ENCODE measurements around the gene UNC45A. TPM values are rescaled to one million over a fixed set of nuclear protein-coding genes. Genes with fewer than 3 reads are reported as not detected.

UNC45A gene
- total and polyA plus RNA-seq, 2 experiments from 2014 or later = 58.6 to 75.8 TPM

DNA sequence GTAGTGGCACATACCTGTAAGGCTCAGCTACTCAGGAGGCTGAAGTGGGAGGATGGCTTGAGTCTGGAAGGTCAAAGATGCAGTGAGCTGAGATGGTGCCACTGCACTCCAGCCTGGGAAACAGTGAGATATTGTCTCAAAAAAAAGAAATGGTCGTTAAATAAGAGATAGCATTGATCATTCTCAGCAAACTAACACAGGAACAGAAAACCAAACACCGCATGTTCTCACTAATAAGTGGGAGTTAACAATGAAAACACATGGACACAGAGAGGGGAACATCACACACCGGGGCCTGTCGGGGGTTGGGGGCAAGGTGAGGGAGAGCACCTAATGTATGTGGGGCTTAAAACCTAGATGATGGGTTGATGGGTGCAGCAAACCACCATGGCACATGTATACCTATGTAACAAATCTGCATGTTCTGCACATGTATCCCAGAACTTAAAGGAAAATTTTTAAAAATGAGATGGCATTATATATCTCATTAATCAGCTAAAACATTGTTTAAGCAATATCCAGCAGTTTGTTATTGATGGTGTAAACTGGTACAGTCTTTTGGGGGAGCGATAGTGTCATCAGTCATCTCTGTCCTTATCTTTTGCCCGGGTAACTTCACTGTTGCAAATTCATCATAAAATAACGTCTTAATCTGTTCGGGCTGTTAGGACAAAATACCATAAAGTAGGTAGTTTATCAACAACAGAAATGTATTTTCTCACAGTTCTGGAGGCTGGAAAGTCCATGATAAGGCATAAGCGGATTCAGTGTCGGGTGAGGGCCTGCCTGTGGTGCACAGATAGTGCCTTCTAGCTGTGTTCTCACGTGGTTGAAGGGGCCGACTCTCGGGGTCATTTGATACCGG lies 33.7 kb upstream of the UNC45A start:
- no peaks in the 10 kb centered on the region for H3K9me3 ChIP-seq (ENCODE audit: low read depth)
- DNase-seq = peak; percentile 7
- no peaks in the 10 kb centered on the region for H3K27me3 ChIP-seq (replicated peaks; ENCODE audit: insufficient read depth)
- TF ChIP-seq EZH2phosphoT487 (IDR thresholded peaks at IDR 0.05; ENCODE audit: insufficient read depth, low read depth) (no peak), EZH2 (IDR thresholded peaks at IDR 0.05; ENCODE audit: insufficient read depth, poor library complexity, severe bottlenecking) (no peak)
- H3K4me2 ChIP-seq (ENCODE audit: unreplicated experiment) = peak overlapping the region; percentile 93
- in situ Hi-C loops (cut with MboI) = no loop called here
- no peaks in the 10 kb centered on the region for H4K20me1 ChIP-seq (ENCODE audit: insufficient read depth)
- H3K36me3 ChIP-seq (ENCODE audit: low read depth) = no peaks in the 10 kb centered on the region
- H3F3A ChIP-seq (ENCODE audit: insufficient read depth) = peaks cover 10% of the 10 kb centered on the region; the same call in 1 of the 2 replicates
- peak overlapping the region; percentile 80 for H3K4me3 ChIP-seq
- no peaks in the 10 kb centered on the region for H3K79me2 ChIP-seq (ENCODE audit: insufficient read depth)
- peak overlapping the region; percentile 86 for H2AFZ ChIP-seq
- peak overlapping the region; percentile 78 for H3K9ac ChIP-seq
- H3K9me2 ChIP-seq (ENCODE audit: insufficient read depth) = no peaks in the 10 kb centered on the region
- H3K4me1 ChIP-seq (ENCODE audit: insufficient read depth) = peaks cover 6% of the 10 kb centered on the region; the same call in 1 of the 2 replicates
- WGBS, 2 experiments (ENCODE audit: low coverage in 1 of 2, low lambda C conversion rate in 2 of 2, missing lambda C conversion rate in 2 of 2) = 62 to 63% methylated on average over 14 of the region's 14 CpGs
- peak overlapping the region; percentile 45; the same call in 1 of the 2 replicates for H3K27ac ChIP-seq

GRCh38 chr15:90902040-90902839 lies 32.8 kb upstream of the UNC45A start:
- Histone ChIP-seq H3K4me2 (ENCODE audit: unreplicated experiment) (peak overlapping the region; percentile 93), H3K27ac (peak overlapping the region; percentile 45), H3K4me1 (ENCODE audit: insufficient read depth) (peaks cover 6% of the 10 kb centered on the region; the same call in 1 of the 2 replicates), H3F3A (ENCODE audit: insufficient read depth) (peaks cover 10% of the 10 kb centered on the region; the same call in 1 of the 2 replicates), H4K20me1 (ENCODE audit: insufficient read depth) (no peaks in the 10 kb centered on the region), H3K36me3 (ENCODE audit: low read depth) (no peaks in the 10 kb centered on the region), H3K9ac (peak overlapping the region; percentile 78), H3K27me3 (replicated peaks; ENCODE audit: insufficient read depth) (no peaks in the 10 kb centered on the region), H3K79me2 (ENCODE audit: insufficient read depth) (no peaks in the 10 kb centered on the region), H3K9me2 (ENCODE audit: insufficient read depth) (no peaks in the 10 kb centered on the region), H3K9me3 (ENCODE audit: low read depth) (no peaks in the 10 kb centered on the region), H2AFZ (peak overlapping the region; percentile 86), H3K4me3 (peak overlapping the region; percentile 80)
- 1% methylated on average over 17 to 67 of the region's 71 CpGs for WGBS, 2 experiments (ENCODE audit: low coverage in 1 of 2, low lambda C conversion rate in 2 of 2, missing lambda C conversion rate in 2 of 2)
- DNase-seq = peak; percentile 90
- TF ChIP-seq EZH2 (IDR thresholded peaks at IDR 0.05; ENCODE audit: insufficient read depth, poor library complexity, severe bottlenecking) (no peak), EZH2phosphoT487 (IDR thresholded peaks at IDR 0.05; ENCODE audit: insufficient read depth, low read depth) (no peak)
- in situ Hi-C loops (cut with MboI) = no loop called here

DNA sequence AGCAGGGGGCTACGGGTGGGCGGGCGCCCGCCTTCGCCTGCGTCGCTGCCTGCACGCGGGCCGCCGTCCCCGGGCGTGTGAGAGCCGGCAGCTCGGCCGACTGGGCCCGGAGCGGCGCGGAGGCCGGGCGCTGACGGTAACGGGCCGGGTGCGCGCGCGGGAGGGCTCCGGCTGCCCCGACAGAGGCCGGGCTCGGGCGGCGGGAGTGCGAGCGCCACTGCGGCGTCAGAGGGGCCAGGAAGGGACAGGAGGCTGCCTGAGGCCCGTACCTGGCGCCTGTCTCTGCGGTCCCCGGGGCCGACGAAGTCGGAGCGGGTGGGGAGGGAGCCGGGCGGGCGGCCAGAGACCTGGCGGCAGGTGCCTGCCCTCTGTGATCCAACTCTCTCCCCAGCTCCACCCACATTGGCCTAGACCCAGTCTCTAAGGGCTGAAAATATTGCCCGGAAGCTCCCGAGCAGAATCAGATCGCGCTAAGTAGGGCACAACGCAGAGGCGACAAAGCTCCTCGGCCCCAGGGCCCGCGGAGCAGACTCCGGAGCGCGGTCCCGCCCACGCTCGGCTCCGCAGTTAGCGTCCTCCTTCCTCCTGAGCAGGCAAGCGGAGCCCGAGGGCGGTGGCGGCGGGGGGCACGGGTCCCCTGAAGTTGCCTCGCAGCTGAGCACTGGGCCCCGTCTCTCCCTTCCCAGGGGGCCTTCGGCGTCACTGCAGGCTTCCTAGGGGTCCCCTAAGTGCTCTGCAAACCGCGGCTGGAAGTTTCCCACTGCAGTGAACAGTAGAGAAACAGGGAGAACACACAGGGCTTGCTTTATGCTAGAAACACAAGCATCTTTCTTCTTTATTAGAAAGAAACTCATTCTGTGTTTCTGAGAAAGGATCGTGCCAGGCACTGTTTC lies 32.0 kb upstream of the UNC45A start, which contains the start of gene MAN2A2:
Gene MAN2A2, plus strand, starts transcription at position 463 of the 893 bp plus-strand sequence. CDS start 906 bp downstream, outside the sequence.
- peak; percentile 79 for DNase-seq
- Histone ChIP-seq H3F3A (ENCODE audit: insufficient read depth) (peaks cover 10% of the 10 kb centered on the region; the same call in 1 of the 2 replicates), H3K27ac (peak within 1 kb of the TSS; percentile 45), H3K9me2 (ENCODE audit: insufficient read depth) (no peaks in the 10 kb centered on the region), H3K36me3 (ENCODE audit: low read depth) (no peaks in the 10 kb centered on the region), H2AFZ (peak within 1 kb of the TSS; percentile 92), H3K4me3 (peak within 1 kb of the TSS; percentile 80), H3K4me2 (ENCODE audit: unreplicated experiment) (peak within 1 kb of the TSS; percentile 93), H3K9me3 (ENCODE audit: low read depth) (no peaks in the 10 kb centered on the region), H3K9ac (peak within 1 kb of the TSS; percentile 78), H3K79me2 (ENCODE audit: insufficient read depth) (no peaks in the 10 kb centered on the region), H3K27me3 (replicated peaks; ENCODE audit: insufficient read depth) (no peaks in the 10 kb centered on the region), H4K20me1 (ENCODE audit: insufficient read depth) (no peaks in the 10 kb centered on the region), H3K4me1 (ENCODE audit: insufficient read depth) (peaks cover 6% of the 10 kb centered on the region; the same call in 1 of the 2 replicates)
- in situ Hi-C loops (cut with MboI) = no loop called here
- TF ChIP-seq EZH2phosphoT487 (IDR thresholded peaks at IDR 0.05; ENCODE audit: insufficient read depth, low read depth) (no peak), EZH2 (IDR thresholded peaks at IDR 0.05; ENCODE audit: insufficient read depth, poor library complexity, severe bottlenecking) (no peak)
- WGBS, 2 experiments (ENCODE audit: low coverage in 1 of 2, low lambda C conversion rate in 2 of 2, missing lambda C conversion rate in 2 of 2) = 2 to 3% methylated on average over 44 to 58 of the region's 81 CpGs
